ENCODE measurements around the gene CNTN1. TPM values are rescaled to one million over a fixed set of nuclear protein-coding genes. Genes with fewer than 3 reads are reported as not detected.

Gene CNTN1
- total and polyA plus RNA-seq, 8 donors, result 2.7 to 63.5 (median 45.8) TPM

- no peak for DNase-seq
- Histone ChIP-seq H3K4me3 (no peak overlapping the region), H3K27me3 (no peaks in the 10 kb centered on the region), H3K36me3 (no peaks in the 10 kb centered on the region), H3K4me1 (no peaks in the 10 kb centered on the region), H3K27ac (no peak overlapping the region), H3K9me3 (no peaks in the 10 kb centered on the region)
- intact Hi-C loops (cut with DNase I), result no loop called here
- no peak for TF ChIP-seq CTCF (IDR thresholded peaks at IDR 0.05)
- no peak for ATAC-seq
Observed at GRCh38 chr12:40829738-40830144, 137.5 kb downstream of the CNTN1 start.

- no peak for DNase-seq
- Histone ChIP-seq H3K27ac (no peak overlapping the region), H3K27me3 (no peaks in the 10 kb centered on the region), H3K4me3 (no peak overlapping the region), H3K9me3 (no peaks in the 10 kb centered on the region), H3K4me1 (no peaks in the 10 kb centered on the region), H3K36me3 (no peaks in the 10 kb centered on the region)
- TF ChIP-seq CTCF (IDR thresholded peaks at IDR 0.05), result no peak
- ATAC-seq, result no peak
- intact Hi-C loops (cut with DNase I), result no loop called here
Observed at GRCh38 chr12:40831916-40832315, 139.7 kb downstream of the CNTN1 start.

GRCh38 chr12:40832668-40833067 is 140.4 kb downstream of the CNTN1 start:
- Histone ChIP-seq H3K36me3 (no peaks in the 10 kb centered on the region), H3K27me3 (no peaks in the 10 kb centered on the region), H3K4me3 (no peak overlapping the region), H3K9me3 (no peaks in the 10 kb centered on the region), H3K27ac (no peak overlapping the region), H3K4me1 (no peaks in the 10 kb centered on the region)
- ATAC-seq (no peak), DNase-seq (no peak)
- no peak for TF ChIP-seq CTCF (IDR thresholded peaks at IDR 0.05)
- intact Hi-C loops (cut with DNase I), result no loop called here

DNA sequence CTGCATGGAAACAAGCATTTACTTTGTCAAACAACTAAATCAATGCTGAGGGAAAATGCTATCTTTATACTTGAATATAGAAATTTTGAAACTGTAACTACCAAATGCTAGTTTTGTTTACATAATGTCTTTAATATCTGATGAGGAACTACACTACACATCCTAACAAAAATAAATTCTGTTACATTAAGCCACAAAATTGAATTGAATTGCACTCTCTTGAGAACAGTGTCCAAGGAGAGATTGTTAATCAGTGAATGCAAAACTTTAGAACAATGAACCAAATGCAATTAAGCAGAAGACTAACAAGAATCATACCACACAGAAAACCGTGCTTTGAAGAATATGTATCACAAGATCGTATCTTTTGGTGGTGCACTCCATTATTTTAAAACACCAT is 141.6 kb downstream of the CNTN1 start:
- DNase-seq (no peak), ATAC-seq (no peak)
- intact Hi-C loops (cut with DNase I), result no loop called here
- Histone ChIP-seq H3K36me3 (no peaks in the 10 kb centered on the region), H3K27ac (no peak overlapping the region), H3K4me3 (no peak overlapping the region), H3K9me3 (no peaks in the 10 kb centered on the region), H3K27me3 (no peaks in the 10 kb centered on the region), H3K4me1 (no peaks in the 10 kb centered on the region)
- no peak for TF ChIP-seq CTCF (IDR thresholded peaks at IDR 0.05)

- Histone ChIP-seq H3K27ac (no peak overlapping the region), H3K4me1 (no peaks in the 10 kb centered on the region), H3K27me3 (no peaks in the 10 kb centered on the region), H3K9me3 (peaks cover 0 to under 1% of the 10 kb centered on the region in 2 donors), H3K36me3 (no peaks in the 10 kb centered on the region), H3K4me3 (no peak overlapping the region)
- DNase-seq, result no peak
- no peak for TF ChIP-seq CTCF (IDR thresholded peaks at IDR 0.05)
- ATAC-seq, result no peak
- intact Hi-C loops (cut with DNase I), result no loop called here
Observed at GRCh38 chr12:40834321-40834720, 142.1 kb downstream of the CNTN1 start.
